Fibroblast of mammary gland (primary cell): ENCODE measurements around the gene ZNF862.

ENCODE experiments used
- DNase-seq: peaks from one replicate; pipeline ENCODE4 v3.0.0-alpha.2; 2010; ENCODE audit warnings: low read depth
- H3K4me3 ChIP-seq: 2 replicates; pipeline ENCODE4 v1.5.1; 2011; ENCODE audit warnings: low read depth, mild to moderate bottlenecking, low read length, moderate library complexity; ENCODE audit not compliant: control insufficient read depth
- TF ChIP-seq, protein P1 (sequence below): conservative IDR thresholded peaks from 2 replicates; pipeline ENCODE4 v1.5.1; 2011; ENCODE audit warnings: low read depth, low read length, inconsistent platforms; ENCODE audit not compliant: control insufficient read depth, insufficient read depth

Gene ZNF862

DNA sequence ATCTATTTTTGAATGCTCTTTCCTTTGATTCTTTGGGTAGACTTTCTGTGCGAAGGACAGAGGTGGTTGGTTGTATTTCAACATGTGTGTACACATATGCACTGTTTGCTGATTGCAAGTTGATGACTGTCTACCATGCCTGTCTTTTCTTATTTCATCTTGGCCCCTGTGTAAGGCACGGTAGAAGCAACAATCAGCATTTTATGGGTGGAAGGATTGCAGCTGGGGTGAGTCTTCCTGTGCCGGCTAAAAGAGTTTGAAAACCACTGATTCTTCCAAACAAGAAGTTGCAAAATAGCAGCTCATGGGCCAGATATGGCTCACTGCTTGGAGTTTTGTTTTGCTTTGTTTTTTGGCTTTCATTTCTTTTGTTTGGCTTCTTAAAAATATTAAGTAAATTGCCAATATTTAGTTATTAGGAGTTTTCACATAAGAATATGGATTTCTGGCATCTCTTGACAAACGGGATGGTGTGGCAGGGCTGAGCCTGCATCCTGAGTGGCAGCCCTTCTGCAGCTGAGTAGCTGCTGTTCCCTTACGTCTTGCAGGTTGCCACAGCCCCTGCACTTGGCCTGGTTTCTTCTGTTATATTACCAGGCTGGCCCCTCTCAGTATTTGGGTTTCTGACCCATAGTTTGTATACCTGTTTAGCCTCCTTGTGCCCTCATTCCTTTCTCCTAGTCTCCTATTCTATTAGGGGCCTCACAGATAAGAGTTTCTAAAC is 7.2 kb downstream of the ZNF862 start:
- no peak for DNase-seq
- H3K4me3 ChIP-seq, result no peak overlapping the region
- TF ChIP-seq, protein P1, sequence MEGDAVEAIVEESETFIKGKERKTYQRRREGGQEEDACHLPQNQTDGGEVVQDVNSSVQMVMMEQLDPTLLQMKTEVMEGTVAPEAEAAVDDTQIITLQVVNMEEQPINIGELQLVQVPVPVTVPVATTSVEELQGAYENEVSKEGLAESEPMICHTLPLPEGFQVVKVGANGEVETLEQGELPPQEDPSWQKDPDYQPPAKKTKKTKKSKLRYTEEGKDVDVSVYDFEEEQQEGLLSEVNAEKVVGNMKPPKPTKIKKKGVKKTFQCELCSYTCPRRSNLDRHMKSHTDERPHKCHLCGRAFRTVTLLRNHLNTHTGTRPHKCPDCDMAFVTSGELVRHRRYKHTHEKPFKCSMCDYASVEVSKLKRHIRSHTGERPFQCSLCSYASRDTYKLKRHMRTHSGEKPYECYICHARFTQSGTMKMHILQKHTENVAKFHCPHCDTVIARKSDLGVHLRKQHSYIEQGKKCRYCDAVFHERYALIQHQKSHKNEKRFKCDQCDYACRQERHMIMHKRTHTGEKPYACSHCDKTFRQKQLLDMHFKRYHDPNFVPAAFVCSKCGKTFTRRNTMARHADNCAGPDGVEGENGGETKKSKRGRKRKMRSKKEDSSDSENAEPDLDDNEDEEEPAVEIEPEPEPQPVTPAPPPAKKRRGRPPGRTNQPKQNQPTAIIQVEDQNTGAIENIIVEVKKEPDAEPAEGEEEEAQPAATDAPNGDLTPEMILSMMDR, result no peak

GRCh38 chr7:149846021-149846420 is 7.8 kb downstream of the ZNF862 start:
- H3K4me3 ChIP-seq, result no peak overlapping the region
- no peak for DNase-seq
- TF ChIP-seq, protein P1, result no peak

- no peak for DNase-seq
- no peak overlapping the region for H3K4me3 ChIP-seq
- TF ChIP-seq, protein P1, result no peak
Observed at GRCh38 chr7:149846436-149847046, 8.4 kb downstream of the ZNF862 start.

GRCh38 chr7:149849174-149849573 is 11.0 kb downstream of the ZNF862 start:
- TF ChIP-seq, protein P1, result no peak
- H3K4me3 ChIP-seq, result no peak overlapping the region

GRCh38 chr7:149850007-149850594 is 11.9 kb downstream of the ZNF862 start:
- TF ChIP-seq, protein P1, result no peak
- no peak for DNase-seq
- H3K4me3 ChIP-seq, result no peak overlapping the region

More at GRCh38 chr7:149849174-149849573, 11.0 kb downstream of the ZNF862 start:
- DNase-seq, result no peak

DNA sequence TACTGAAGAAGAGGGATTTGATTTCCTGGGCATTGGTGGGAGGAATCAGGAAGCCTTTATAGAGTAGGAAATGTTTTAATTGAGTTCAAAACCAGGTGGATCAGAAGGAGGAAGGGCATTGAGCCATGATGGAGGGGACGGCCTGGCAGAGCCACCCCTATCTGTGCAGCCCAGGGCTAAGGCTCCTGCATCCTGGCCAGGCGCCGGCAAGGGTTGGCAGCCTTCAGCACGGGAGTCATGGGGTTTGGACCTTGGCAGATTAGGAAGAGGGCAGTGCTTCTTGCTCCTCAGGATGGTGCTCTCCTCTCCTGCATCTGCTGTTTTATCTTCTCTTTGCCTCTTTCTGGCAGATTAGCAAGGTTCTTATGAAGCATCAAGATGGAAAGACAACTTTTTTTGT is 12.5 kb downstream of the ZNF862 start:
- no peak overlapping the region for H3K4me3 ChIP-seq
- DNase-seq, result no peak
- TF ChIP-seq, protein P1, result no peak
